HEK293T (cell line): ENCODE measurements around the gene CENPM.

ENCODE experiments used
- CTCF ChIA-PET: fragments of 350-600 bp; formaldehyde crosslinking; extraction: SDS; loops from one replicate; lab custom pipeline; 2021; ENCODE audit warnings: antibody characterized with exemption, inconsistent platforms; lab: Yijun Ruan, JAX
- POLR2A ChIA-PET: fragments of 350-600 bp; formaldehyde crosslinking; extraction: SDS; loops from one replicate; lab custom pipeline; 2020; ENCODE audit warnings: antibody characterized with exemption, inconsistent platforms; lab: Yijun Ruan, JAX
- DNase-seq: peaks from one replicate; pipeline ENCODE4 v3.0.0; 2012; ENCODE audit warnings: mixed read lengths; ENCODE audit errors: extremely low spot score
- ARNT ChIP-seq: fragments of 450-650 bp; IDR thresholded peaks from 2 replicates; pipeline ENCODE4 v1.6.1; 2017; ENCODE audit warnings: mild to moderate bottlenecking
- BHLHE40 ChIP-seq: fragments of 450-650 bp; IDR thresholded peaks from 2 replicates; pipeline ENCODE4 v1.6.1; 2016; ENCODE audit warnings: mild to moderate bottlenecking, moderate library complexity, borderline replicate concordance
- CTBP1 ChIP-seq: fragments of 450-650 bp; IDR thresholded peaks from 2 replicates; pipeline ENCODE4 v1.6.1; 2016; ENCODE audit warnings: borderline replicate concordance
- ELF4 ChIP-seq: fragments of 450-650 bp; IDR thresholded peaks from 2 replicates; pipeline ENCODE4 v1.6.1; 2017; ENCODE audit warnings: antibody characterized with exemption
- FOXA1 ChIP-seq: fragments of 450-650 bp; IDR thresholded peaks from 2 replicates; pipeline ENCODE4 v1.6.1; 2016; ENCODE audit warnings: mild to moderate bottlenecking
- FOXK2 ChIP-seq: fragments of 450-650 bp; IDR thresholded peaks from 2 replicates; pipeline ENCODE4 v1.6.1; 2016; ENCODE audit warnings: mild to moderate bottlenecking
- FOXM1 ChIP-seq: fragments of 450-650 bp; IDR thresholded peaks from 2 replicates; pipeline ENCODE4 v1.6.1; 2017; ENCODE audit warnings: mild to moderate bottlenecking, borderline replicate concordance
- HDGF ChIP-seq: fragments of 450-650 bp; IDR thresholded peaks from 2 replicates; pipeline ENCODE4 v1.6.1; 2017; ENCODE audit warnings: antibody characterized with exemption, borderline replicate concordance
- L3MBTL2 ChIP-seq: fragments of 450-650 bp; conservative IDR thresholded peaks from 2 replicates; pipeline ENCODE4 v1.6.1; 2016; ENCODE audit warnings: mild to moderate bottlenecking
- LEF1 ChIP-seq: fragments of 450-650 bp; IDR thresholded peaks from 2 replicates; pipeline ENCODE4 v1.6.1; 2017; ENCODE audit warnings: mild to moderate bottlenecking, borderline replicate concordance
- NFRKB ChIP-seq: fragments of 450-650 bp; IDR thresholded peaks from 2 replicates; pipeline ENCODE4 v1.6.1; 2016; ENCODE audit warnings: mild to moderate bottlenecking, moderate library complexity
- PKNOX1 ChIP-seq: fragments of 450-650 bp; IDR thresholded peaks from 2 replicates; pipeline ENCODE4 v1.6.1; 2016
- SP1 ChIP-seq: fragments of 450-650 bp; IDR thresholded peaks from 2 replicates; pipeline ENCODE4 v1.6.1; 2017
- SUZ12 ChIP-seq: fragments of 450-650 bp; IDR thresholded peaks from 2 replicates; pipeline ENCODE4 v1.6.1; 2016; ENCODE audit warnings: mild to moderate bottlenecking
- TARDBP ChIP-seq: fragments of 450-650 bp; IDR thresholded peaks from 2 replicates; pipeline ENCODE4 v1.6.1; 2016
- ZNF384 ChIP-seq: fragments of 450-650 bp; IDR thresholded peaks from 2 replicates; pipeline ENCODE4 v1.6.1; 2016

The CENPM gene

GRCh38 chr22:41899110-41899509 lies 47.8 kb downstream of the CENPM start:
- TF ChIP-seq BHLHE40 (no peak), NFRKB (no peak), TARDBP (no peak), SP1 (no peak), L3MBTL2 (no peak), FOXA1 (no peak), SUZ12 (no peak), ZNF384 (no peak), LEF1 (no peak)
- ChIA-PET POLR2A (no interaction called here), CTCF (interaction anchor here (0.6 kb wide), 1 partner anchor 13 kb away, joined by 3 read pairs; no protein-coding TSS in a partner anchor)
- DNase-seq, result no peak

- TF ChIP-seq SP1 (no peak), ZNF384 (no peak), ELF4 (no peak), L3MBTL2 (no peak), FOXK2 (no peak), FOXM1 (no peak), TARDBP (no peak), ARNT (no peak), FOXA1 (no peak), BHLHE40 (no peak), PKNOX1 (no peak), CTBP1 (no peak), SUZ12 (no peak), LEF1 (no peak), NFRKB (no peak), HDGF (no peak)
- DNase-seq, result no peak
- ChIA-PET POLR2A (no interaction called here), CTCF (no interaction called here)
Measured at GRCh38 chr22:41898645-41899044, 48.3 kb downstream of the CENPM start.

- TF ChIP-seq ARNT (no peak), NFRKB (no peak), ZNF384 (no peak), HDGF (no peak), SP1 (no peak), CTBP1 (no peak), LEF1 (no peak), L3MBTL2 (no peak), FOXM1 (no peak)
- no peak for DNase-seq
- POLR2A ChIA-PET, result no interaction called here
- CTCF ChIA-PET, result no interaction called here
Measured at GRCh38 chr22:41893591-41894375, 53.2 kb downstream of the CENPM start.

- DNase-seq, result no peak
- CTCF ChIA-PET, result no interaction called here
- TF ChIP-seq ELF4, result no peak
- TF ChIP-seq FOXM1, result no peak
- TF ChIP-seq ARNT, result no peak
- no peak for TF ChIP-seq ZNF384
- no peak for TF ChIP-seq SP1
- no peak for TF ChIP-seq SUZ12
- TF ChIP-seq NFRKB, result no peak
- no peak for TF ChIP-seq HDGF
- TF ChIP-seq L3MBTL2, result no peak
- no peak for TF ChIP-seq BHLHE40
- TF ChIP-seq FOXA1, result no peak
- TF ChIP-seq CTBP1, result no peak
- TF ChIP-seq LEF1, result no peak
- TF ChIP-seq TARDBP, result no peak
- no peak for TF ChIP-seq FOXK2
- no peak for TF ChIP-seq PKNOX1
- POLR2A ChIA-PET, result no interaction called here
Measured at GRCh38 chr22:41892721-41893120, 54.2 kb downstream of the CENPM start.

- ChIA-PET CTCF (no interaction called here), POLR2A (no interaction called here)
- DNase-seq, result no peak
- TF ChIP-seq ARNT (no peak), FOXK2 (no peak), LEF1 (no peak), FOXM1 (no peak), L3MBTL2 (no peak), SUZ12 (no peak), SP1 (no peak), PKNOX1 (no peak), ZNF384 (no peak), HDGF (no peak), BHLHE40 (no peak), ELF4 (no peak), TARDBP (no peak), CTBP1 (no peak), FOXA1 (no peak), NFRKB (no peak)
Measured at GRCh38 chr22:41891407-41891806, 55.5 kb downstream of the CENPM start.
